Activated naive CD4-positive, alpha-beta T cell treated with anti-CD3 and anti-CD28 coated beads, Interleukin-2, amount 50 U/mL, for 72 hours (primary cell): Measurements from ENCODE around the gene INO80B. TPM values are rescaled to one million over a fixed set of nuclear protein-coding genes. Genes with fewer than 3 reads are reported as not detected.

ENCODE experiments used
- ATAC-seq, 2 donors: fragments of 150-1000 bp; cut with Tn5 transposase; 2 replicates each; pipeline ENCODE4 v1.10.0; 2021; ENCODE audit warnings: mild to moderate bottlenecking in 2 of 2, moderate library complexity in 2 of 2
- DNase-seq, 2 donors: peaks; one replicate each; pipeline ENCODE4 v3.0.0; 2021 to 2022; ENCODE audit warnings: low spot score in 2 of 2
- H3K27ac Mint-ChIP-seq, 2 donors: one replicate each; pipeline ENCODE4 v1.8.0; 2022; ENCODE audit warnings: mild to moderate bottlenecking in 2 of 2, mixed read lengths in 2 of 2
- H3K36me3 Mint-ChIP-seq, 2 donors: one replicate each; pipeline ENCODE4 v1.8.0; 2022; ENCODE audit warnings: mixed read lengths in 2 of 2
- H3K9me3 Mint-ChIP-seq, 2 donors: one replicate each; pipeline ENCODE4 v1.8.0; 2022; ENCODE audit warnings: mixed read lengths in 2 of 2
- total RNA-seq, 2 donors: library from RNA; stranded (reverse); gene quantifications; one replicate each; pipeline ENCODE4 v1.2.3, GENCODE V29; 2022

INO80B gene
- total RNA-seq, 2 donors from 2014 or later = 26.2 to 50.3 TPM

- Mint-ChIP-seq H3K9me3 (no peaks in the 10 kb centered on the region), H3K36me3 (peaks cover 5 to 8% of the 10 kb centered on the region in 2 donors), H3K27ac (peak overlapping the region in 1 of 2 donors; percentile 1)
- no peak for DNase-seq
- no peak for ATAC-seq
These were observed 31.4 kb upstream of the INO80B start for GRCh38 chr2:74423231-74424095.

- no peak for ATAC-seq
- no peak overlapping the region for H3K27ac Mint-ChIP-seq
- H3K36me3 Mint-ChIP-seq = peaks cover 5 to 8% of the 10 kb centered on the region in 2 donors
- H3K9me3 Mint-ChIP-seq = no peaks in the 10 kb centered on the region
- DNase-seq = no peak
These were observed 30.5 kb upstream of the INO80B start for GRCh38 chr2:74424139-74424992.

GRCh38 chr2:74424995-74425406 lies 29.9 kb upstream of the INO80B start:
- Mint-ChIP-seq H3K9me3 (no peaks in the 10 kb centered on the region), H3K36me3 (peaks cover 5 to 8% of the 10 kb centered on the region in 2 donors), H3K27ac (no peak overlapping the region)
- ATAC-seq (no peak), DNase-seq (no peak)

GRCh38 chr2:74425523-74425922 lies 29.4 kb upstream of the INO80B start:
- Mint-ChIP-seq H3K27ac (no peak overlapping the region), H3K36me3 (peaks cover 5 to 8% of the 10 kb centered on the region in 2 donors), H3K9me3 (no peaks in the 10 kb centered on the region)
- DNase-seq (no peak), ATAC-seq (no peak)

- Mint-ChIP-seq H3K27ac (no peak overlapping the region), H3K36me3 (peaks cover 1 to 8% of the 10 kb centered on the region in 2 donors), H3K9me3 (no peaks in the 10 kb centered on the region)
- ATAC-seq = no peak
- DNase-seq = no peak
These were observed 28.6 kb upstream of the INO80B start for GRCh38 chr2:74426181-74426758.

GRCh38 chr2:74427551-74427950 lies 27.3 kb upstream of the INO80B start:
- H3K9me3 Mint-ChIP-seq = no peaks in the 10 kb centered on the region
- H3K27ac Mint-ChIP-seq = peak overlapping the region in 1 of 2 donors; percentile 12
- peaks cover 0 to 8% of the 10 kb centered on the region in 2 donors for H3K36me3 Mint-ChIP-seq
- DNase-seq = no peak
- ATAC-seq = no peak

- H3K27ac Mint-ChIP-seq = peak overlapping the region in 1 of 2 donors; percentile 3
- H3K9me3 Mint-ChIP-seq = no peaks in the 10 kb centered on the region
- H3K36me3 Mint-ChIP-seq = no peaks in the 10 kb centered on the region
- no peak for DNase-seq
- ATAC-seq = no peak
These were observed 26.2 kb upstream of the INO80B start for GRCh38 chr2:74428675-74429074.

GRCh38 chr2:74429487-74430451 lies 25.1 kb upstream of the INO80B start:
- no peak for ATAC-seq
- no peak for DNase-seq
- peak overlapping the region in 1 of 2 donors; percentile 25 for H3K27ac Mint-ChIP-seq
- H3K36me3 Mint-ChIP-seq = no peaks in the 10 kb centered on the region
- no peaks in the 10 kb centered on the region for H3K9me3 Mint-ChIP-seq

- Mint-ChIP-seq H3K9me3 (no peaks in the 10 kb centered on the region), H3K27ac (peak overlapping the region in 1 of 2 donors; percentile 25), H3K36me3 (no peaks in the 10 kb centered on the region)
- no peak for ATAC-seq
- no peak for DNase-seq
These were observed 24.4 kb upstream of the INO80B start for GRCh38 chr2:74430502-74430901.

- Mint-ChIP-seq H3K9me3 (no peaks in the 10 kb centered on the region), H3K27ac (no peak overlapping the region), H3K36me3 (no peaks in the 10 kb centered on the region)
- no peak for ATAC-seq
- DNase-seq = no peak
These were observed 18.6 kb upstream of the INO80B start for GRCh38 chr2:74436111-74436805.

- Mint-ChIP-seq H3K9me3 (no peaks in the 10 kb centered on the region), H3K27ac (no peak overlapping the region), H3K36me3 (peaks cover 0 to under 1% of the 10 kb centered on the region in 2 donors)
- ATAC-seq = no peak
- no peak for DNase-seq
These were observed 17.8 kb upstream of the INO80B start for GRCh38 chr2:74436848-74437695.

GRCh38 chr2:74438248-74438647 lies 16.6 kb upstream of the INO80B start:
- no peak for ATAC-seq

GRCh38 chr2:74439373-74439772 lies 15.5 kb upstream of the INO80B start:
- ATAC-seq (no peak), DNase-seq (no peak)
- H3K36me3 Mint-ChIP-seq = peaks cover 0 to 5% of the 10 kb centered on the region in 2 donors
- no peaks in the 10 kb centered on the region for H3K9me3 Mint-ChIP-seq
- no peak overlapping the region for H3K27ac Mint-ChIP-seq

More at GRCh38 chr2:74438248-74438647, 16.6 kb upstream of the INO80B start:
- DNase-seq = no peak
- H3K36me3 Mint-ChIP-seq = peaks cover 0 to 5% of the 10 kb centered on the region in 2 donors
- H3K27ac Mint-ChIP-seq = no peak overlapping the region
- H3K9me3 Mint-ChIP-seq = no peaks in the 10 kb centered on the region

- ATAC-seq (no peak), DNase-seq (no peak)
- Mint-ChIP-seq H3K27ac (no peak overlapping the region), H3K9me3 (no peaks in the 10 kb centered on the region), H3K36me3 (peaks cover 0 to 5% of the 10 kb centered on the region in 2 donors)
These were observed 15.0 kb upstream of the INO80B start for GRCh38 chr2:74439803-74440377.
